PC-3 (cell line): ENCODE results near the gene ADGRG3. TPM values are rescaled to one million over a fixed set of nuclear protein-coding genes. Genes with fewer than 3 reads are reported as not detected.

Experiments
- ATAC-seq: fragments of 200-7000 bp; cut with Tn5 transposase; 2 replicates; pipeline ENCODE4 v1.9.1; 2020; ENCODE audit warnings: mild to moderate bottlenecking, moderate library complexity
- BruUV-seq: library from RNA; stranded (reverse); fragments of 400-500 nt; replicated peaks from 2 replicates; lab custom pipeline; 2021; lab: Mats Ljungman, UMichigan
- CTCF ChIA-PET: fragments of 300-600 bp; sonication (Branson Sonifier 250); formaldehyde crosslinking; loops from one replicate; lab custom pipeline; 2022; ENCODE audit warnings: antibody characterized with exemption; lab: Charles Lee
- POLR2A ChIA-PET: fragments of 300-600 bp; sonication (Branson Sonifier 250); formaldehyde crosslinking; loops from one replicate; lab custom pipeline; 2022; ENCODE audit warnings: antibody characterized with exemption; ENCODE audit not compliant: unreplicated experiment; lab: Charles Lee
- DNase-seq: peaks from one replicate; pipeline ENCODE4 v3.0.0-alpha.2; 2015
- H2AFZ ChIP-seq: fragments of 300-600 bp; sonication (generic); 2 replicates; pipeline ENCODE4 v1.6.0; 2016; ENCODE audit warnings: antibody characterized with exemption, low read length
- H3F3A ChIP-seq: fragments of 300-600 bp; sonication (generic); one replicate; pipeline ENCODE4 v1.6.0; 2017; ENCODE audit warnings: antibody characterized with exemption, low read length, control low read depth, mild to moderate bottlenecking; ENCODE audit not compliant: unreplicated experiment
- H3K27ac ChIP-seq: fragments of 300-600 bp; sonication (generic); 2 replicates; pipeline ENCODE4 v1.5.1; 2016; ENCODE audit warnings: mild to moderate bottlenecking, low read length
- H3K27me3 ChIP-seq: fragments of 300-600 bp; sonication (generic); 2 replicates; pipeline ENCODE4 v1.6.1; 2016; ENCODE audit warnings: low read length, mixed read lengths
- H3K36me3 ChIP-seq: fragments of 300-600 bp; sonication (generic); 2 replicates; pipeline ENCODE4 v1.6.1; 2016; ENCODE audit warnings: low read depth, mixed run types, low read length, mixed read lengths
- H3K4me1 ChIP-seq: fragments of 300-600 bp; sonication (generic); 2 replicates; pipeline ENCODE4 v1.5.1; 2016; ENCODE audit warnings: low read length; ENCODE audit not compliant: insufficient read depth
- H3K4me2 ChIP-seq: fragments of 300-600 bp; sonication (generic); 2 replicates; pipeline ENCODE4 v1.6.0; 2016; ENCODE audit warnings: low read length
- H3K4me3 ChIP-seq: fragments of 300-600 bp; sonication (generic); 2 replicates; pipeline ENCODE4 v1.5.1; 2016; ENCODE audit warnings: mild to moderate bottlenecking, low read length, mixed read lengths
- H3K79me2 ChIP-seq: fragments of 300-600 bp; sonication (generic); 2 replicates; pipeline ENCODE4 v1.6.1; 2017; ENCODE audit warnings: low read length, mixed read lengths
- H3K9ac ChIP-seq: fragments of 300-600 bp; sonication (generic); 2 replicates; pipeline ENCODE4 v1.6.0; 2016; ENCODE audit warnings: mild to moderate bottlenecking, low read length
- H3K9me2 ChIP-seq: fragments of 300-600 bp; sonication (generic); replicated peaks from 2 replicates; pipeline ENCODE4 v1.6.1; 2016; ENCODE audit warnings: mixed run types, low read length, mixed read lengths
- H3K9me3 ChIP-seq: fragments of 300-600 bp; sonication (generic); 2 replicates; pipeline ENCODE4 v1.6.1; 2016; ENCODE audit warnings: low read length, mixed read lengths
- H4K20me1 ChIP-seq: fragments of 300-600 bp; sonication (generic); 2 replicates; pipeline ENCODE4 v1.6.1; 2016; ENCODE audit warnings: low read length, mixed read lengths
- CTCF ChIP-seq: fragments of 300-600 bp; sonication (generic); conservative IDR thresholded peaks from 2 replicates; pipeline ENCODE4 v1.5.1; 2017; ENCODE audit warnings: antibody characterized with exemption, low read depth, mild to moderate bottlenecking, low read length
- EZH2 ChIP-seq: fragments of 300-600 bp; sonication (generic); IDR thresholded peaks from one replicate; pipeline ENCODE4 v1.6.1; 2017; ENCODE audit warnings: antibody characterized with exemption, mild to moderate bottlenecking, low read length; ENCODE audit not compliant: unreplicated experiment
- EZH2phosphoT487 ChIP-seq: fragments of 300-600 bp; sonication (generic); IDR thresholded peaks from 2 replicates; pipeline ENCODE4 v1.6.1; 2018; ENCODE audit warnings: mild to moderate bottlenecking, antibody characterized with exemption, low read length, borderline replicate concordance
- intact Hi-C: fragments of 100-400 bp; cut with micrococcal nuclease; formaldehyde crosslinking; loops from 2 replicates; pipeline ENCODE4 v1.9.0; 2023
- total RNA-seq: library from RNA; depleted of rRNA; stranded (reverse); fragments of >200 nt; gene quantifications from 2 replicates; pipeline ENCODE4 v1.2.3, GENCODE V29; 2014

Gene ADGRG3
- total RNA-seq, 1 experiment from 2014 or later = not detected

- no peaks in the 10 kb centered on the region for H4K20me1 ChIP-seq
- ChIA-PET POLR2A (no interaction called here), CTCF (no interaction called here)
- no peak overlapping the region for H2AFZ ChIP-seq
- no peaks in the 10 kb centered on the region for H3K9me3 ChIP-seq
- no peaks in the 10 kb centered on the region for H3K9me2 ChIP-seq
- no peak overlapping the region for H3K4me2 ChIP-seq
- no peaks in the 10 kb centered on the region; the same call in 1 of the 2 replicates for H3K36me3 ChIP-seq
- peaks cover 35% of the 10 kb centered on the region for H3K79me2 ChIP-seq
- no peak overlapping the region for H3K27ac ChIP-seq
- H3K4me3 ChIP-seq = no peak overlapping the region
- H3K27me3 ChIP-seq = no peaks in the 10 kb centered on the region
- DNase-seq = no peak
- no TSS peak for BruUV-seq
- H3F3A ChIP-seq = no peaks in the 10 kb centered on the region
- intact Hi-C loops = no loop called here
- ATAC-seq = no peak
- H3K9ac ChIP-seq = no peak overlapping the region
- TF ChIP-seq CTCF = no peak
- no peak for TF ChIP-seq EZH2
- no peak for TF ChIP-seq EZH2phosphoT487
- H3K4me1 ChIP-seq = peaks cover 34% of the 10 kb centered on the region
Observed at GRCh38 chr16:57635266-57636097, 32.6 kb upstream of the ADGRG3 start.

- peaks cover 38% of the 10 kb centered on the region for H3K4me1 ChIP-seq
Observed at GRCh38 chr16:57636184-57636583, 31.9 kb upstream of the ADGRG3 start.

More at GRCh38 chr16:57636184-57636583, 31.9 kb upstream of the ADGRG3 start:
- Histone ChIP-seq H2AFZ (no peak overlapping the region), H3K4me3 (no peak overlapping the region), H4K20me1 (no peaks in the 10 kb centered on the region), H3K36me3 (no peaks in the 10 kb centered on the region; the same call in 1 of the 2 replicates), H3K9me2 (no peaks in the 10 kb centered on the region), H3K9me3 (no peaks in the 10 kb centered on the region), H3K4me2 (no peak overlapping the region), H3K27me3 (no peaks in the 10 kb centered on the region), H3K9ac (no peak overlapping the region), H3K79me2 (peaks cover 28% of the 10 kb centered on the region), H3K27ac (no peak overlapping the region), H3F3A (no peaks in the 10 kb centered on the region)
- no peak for ATAC-seq
- no TSS peak for BruUV-seq
- ChIA-PET CTCF (no interaction called here), POLR2A (no interaction called here)
- intact Hi-C loops = no loop called here
- TF ChIP-seq EZH2 (no peak), CTCF (no peak), EZH2phosphoT487 (no peak)
- DNase-seq = no peak
